Activated T-cell treated with anti-CD3 and anti-CD28 coated beads, Interleukin-2, amount 50 U/mL, for 72 hours (primary cell): ENCODE results near the gene HMSD. TPM values are rescaled to one million over a fixed set of nuclear protein-coding genes. Genes with fewer than 3 reads are reported as not detected.
A peak's percentile ranks its signal among the peaks of the same experiment; 100 is the strongest.
"Not testable (repeated sequence)": the region's sequence is repeated elsewhere in the genome, so short reads cannot be mapped to it uniquely, and the experiment has no call there.

ENCODE experiments used
- ATAC-seq, 2 donors: fragments of 150-1000 bp; cut with Tn5 transposase; replicated peaks in 1 of 2; 2 replicates each; pipeline ENCODE4 v1.10.0; 2021; ENCODE audit warnings: moderate library complexity in 2 of 2, mild to moderate bottlenecking in 1 of 2
- DNase-seq, 2 donors: peaks; one replicate each; pipeline ENCODE4 v3.0.0; 2021 to 2022; ENCODE audit warnings: mixed read lengths in 1 of 2
- H3K27ac Mint-ChIP-seq: one replicate; pipeline ENCODE4 v1.8.0; 2022; ENCODE audit warnings: mild to moderate bottlenecking, moderate library complexity, mixed read lengths
- H3K27me3 Mint-ChIP-seq: one replicate; pipeline ENCODE4 v1.8.0; 2022; ENCODE audit warnings: low read depth, mixed read lengths
- H3K36me3 Mint-ChIP-seq, 2 donors: one replicate each; pipeline ENCODE4 v1.8.0; 2022; ENCODE audit warnings: mixed read lengths in 2 of 2, mild to moderate bottlenecking in 1 of 2; ENCODE audit not compliant: insufficient read depth in 2 of 2
- H3K4me1 Mint-ChIP-seq: one replicate; pipeline ENCODE4 v1.8.0; 2022; ENCODE audit warnings: low read depth, mixed read lengths
- H3K4me3 Mint-ChIP-seq, 2 donors: one replicate each; pipeline ENCODE4 v1.8.0; 2022; ENCODE audit warnings: mild to moderate bottlenecking in 2 of 2, mixed read lengths in 2 of 2, moderate library complexity in 2 of 2
- H3K9me3 Mint-ChIP-seq, 2 donors: one replicate each; pipeline ENCODE4 v1.8.0; 2022; ENCODE audit warnings: mixed read lengths in 2 of 2
- total RNA-seq, 2 donors: library from RNA; stranded (reverse); gene quantifications; one replicate each; pipeline ENCODE4 v1.2.3, GENCODE V29; 2022

The HMSD gene
- total RNA-seq, 2 donors from 2014 or later: 65.8 to 68.8 TPM

- Mint-ChIP-seq H3K36me3 (no peaks in the 10 kb centered on the region), H3K4me1 (no peaks in the 10 kb centered on the region), H3K9me3 (no peaks in the 10 kb centered on the region), H3K4me3 (no peak overlapping the region), H3K27ac (no peak overlapping the region), H3K27me3 (peaks cover 14% of the 10 kb centered on the region)
- DNase-seq (no peak), ATAC-seq (no peak)
Observed at GRCh38 chr18:63930773-63931354, 18.2 kb upstream of the HMSD start.

GRCh38 chr18:63936156-63936931 is 12.8 kb upstream of the HMSD start:
- Mint-ChIP-seq H3K36me3 (no peaks in the 10 kb centered on the region), H3K4me3 (peak overlapping the region; percentile 69 to 76), H3K9me3 (no peaks in the 10 kb centered on the region), H3K4me1 (no peaks in the 10 kb centered on the region), H3K27me3 (peaks cover 13% of the 10 kb centered on the region), H3K27ac (no peak overlapping the region)
- DNase-seq: peak; percentile 77 to 78
- ATAC-seq: peak; percentile 98

GRCh38 chr18:63936932-63937393 is 12.1 kb upstream of the HMSD start:
- H3K4me3 Mint-ChIP-seq: no peak overlapping the region
- ATAC-seq: no peak

GRCh38 chr18:63940008-63940407 is 9.1 kb upstream of the HMSD start:
- H3K9me3 Mint-ChIP-seq: no peaks in the 10 kb centered on the region
- no peaks in the 10 kb centered on the region for H3K4me1 Mint-ChIP-seq
- H3K4me3 Mint-ChIP-seq: no peak overlapping the region
- no peak overlapping the region for H3K27ac Mint-ChIP-seq
- no peak for DNase-seq
- peaks cover 43% of the 10 kb centered on the region for H3K27me3 Mint-ChIP-seq
- no peaks in the 10 kb centered on the region for H3K36me3 Mint-ChIP-seq
- no peak for ATAC-seq

More at GRCh38 chr18:63936932-63937393, 12.1 kb upstream of the HMSD start:
- Mint-ChIP-seq H3K27ac (no peak overlapping the region), H3K36me3 (no peaks in the 10 kb centered on the region), H3K27me3 (peaks cover 19% of the 10 kb centered on the region), H3K4me1 (no peaks in the 10 kb centered on the region), H3K9me3 (no peaks in the 10 kb centered on the region)
- DNase-seq: no peak

- not testable (repeated sequence) for DNase-seq, H3K4me3 Mint-ChIP-seq, H3K9me3 Mint-ChIP-seq, H3K36me3 Mint-ChIP-seq, H3K27ac Mint-ChIP-seq, ATAC-seq, H3K4me1 Mint-ChIP-seq
- H3K27me3 Mint-ChIP-seq: peaks cover 42% of the 10 kb centered on the region
Observed at GRCh38 chr18:63940543-63941050, 8.5 kb upstream of the HMSD start.

GRCh38 chr18:63947051-63947790 is 1.9 kb upstream of the HMSD start:
- Mint-ChIP-seq H3K4me1 (peaks cover 49% of the 10 kb centered on the region), H3K36me3 (peaks cover 3 to 6% of the 10 kb centered on the region in 2 donors), H3K9me3 (peaks cover 3 to 4% of the 10 kb centered on the region in 2 donors), H3K27me3 (peaks cover 48% of the 10 kb centered on the region), H3K4me3 (peak overlapping the region in 1 of 2 donors; percentile 75), H3K27ac (peak overlapping the region; percentile 83)
- ATAC-seq (no peak), DNase-seq (no peak)

GRCh38 chr18:63951302-63951705 is 2.2 kb downstream of the HMSD start:
- Mint-ChIP-seq H3K4me1 (peaks cover 58% of the 10 kb centered on the region), H3K36me3 (peaks cover 6 to 8% of the 10 kb centered on the region in 2 donors), H3K9me3 (peaks cover 3 to 4% of the 10 kb centered on the region in 2 donors), H3K4me3 (peak overlapping the region; percentile 64 to 76), H3K27ac (peak overlapping the region; percentile 82), H3K27me3 (peaks cover 28% of the 10 kb centered on the region)
- DNase-seq: peak; percentile 48 to 62
- ATAC-seq: peak; percentile 61 to 64

GRCh38 chr18:63953811-63954210 is 4.7 kb downstream of the HMSD start:
- Mint-ChIP-seq H3K27ac (no peak overlapping the region), H3K4me1 (peaks cover 41% of the 10 kb centered on the region), H3K36me3 (peaks cover 6 to 10% of the 10 kb centered on the region in 2 donors), H3K9me3 (peaks cover 3 to 4% of the 10 kb centered on the region in 2 donors), H3K4me3 (no peak overlapping the region), H3K27me3 (peaks cover 30% of the 10 kb centered on the region)
- DNase-seq: no peak
- no peak for ATAC-seq

GRCh38 chr18:63956755-63957154 is 7.7 kb downstream of the HMSD start:
- Mint-ChIP-seq H3K27me3 (peaks cover 35% of the 10 kb centered on the region), H3K9me3 (no peaks in the 10 kb centered on the region), H3K4me1 (peaks cover 13% of the 10 kb centered on the region), H3K27ac (no peak overlapping the region), H3K36me3 (peaks cover 3 to 10% of the 10 kb centered on the region in 2 donors), H3K4me3 (no peak overlapping the region)
- ATAC-seq: no peak
- no peak for DNase-seq

- ATAC-seq (no peak), DNase-seq (no peak)
- H3K4me3 Mint-ChIP-seq: no peak overlapping the region
- no peaks in the 10 kb centered on the region for H3K4me1 Mint-ChIP-seq
- H3K27ac Mint-ChIP-seq: no peak overlapping the region
- H3K36me3 Mint-ChIP-seq: peaks cover 4 to 6% of the 10 kb centered on the region in 2 donors
- no peaks in the 10 kb centered on the region for H3K9me3 Mint-ChIP-seq
- peaks cover 25% of the 10 kb centered on the region for H3K27me3 Mint-ChIP-seq
Observed at GRCh38 chr18:63960891-63961290, 11.8 kb downstream of the HMSD start.

- no peak overlapping the region for H3K27ac Mint-ChIP-seq
- DNase-seq (no peak), ATAC-seq (no peak)
- peaks cover 4 to 6% of the 10 kb centered on the region in 2 donors for H3K36me3 Mint-ChIP-seq
- H3K4me3 Mint-ChIP-seq: no peak overlapping the region
- H3K4me1 Mint-ChIP-seq: no peaks in the 10 kb centered on the region
- no peaks in the 10 kb centered on the region for H3K9me3 Mint-ChIP-seq
- H3K27me3 Mint-ChIP-seq: peaks cover 20% of the 10 kb centered on the region
Observed at GRCh38 chr18:63961435-63961980, 12.4 kb downstream of the HMSD start.

GRCh38 chr18:63962137-63962536 is 13.0 kb downstream of the HMSD start:
- no peak overlapping the region for H3K27ac Mint-ChIP-seq
- H3K4me1 Mint-ChIP-seq: no peaks in the 10 kb centered on the region
- peaks cover 4% of the 10 kb centered on the region in 2 donors for H3K36me3 Mint-ChIP-seq
- H3K27me3 Mint-ChIP-seq: peaks cover 14% of the 10 kb centered on the region
- DNase-seq (no peak), ATAC-seq (peak; percentile 59 to 65)
- no peak overlapping the region for H3K4me3 Mint-ChIP-seq
- H3K9me3 Mint-ChIP-seq: no peaks in the 10 kb centered on the region
